GM21390 (cell line): ENCODE data around the gene STX4.
"Not testable (repeated sequence)": the region's sequence is repeated elsewhere in the genome, so short reads cannot be mapped to it uniquely, and the experiment has no call there.

Experiments
- ATAC-seq: cut with Tn5 transposase; IDR thresholded peaks from one replicate; pipeline ENCODE4 v1.9.1; 2021; ENCODE audit not compliant: unreplicated experiment

The STX4 gene

DNA sequence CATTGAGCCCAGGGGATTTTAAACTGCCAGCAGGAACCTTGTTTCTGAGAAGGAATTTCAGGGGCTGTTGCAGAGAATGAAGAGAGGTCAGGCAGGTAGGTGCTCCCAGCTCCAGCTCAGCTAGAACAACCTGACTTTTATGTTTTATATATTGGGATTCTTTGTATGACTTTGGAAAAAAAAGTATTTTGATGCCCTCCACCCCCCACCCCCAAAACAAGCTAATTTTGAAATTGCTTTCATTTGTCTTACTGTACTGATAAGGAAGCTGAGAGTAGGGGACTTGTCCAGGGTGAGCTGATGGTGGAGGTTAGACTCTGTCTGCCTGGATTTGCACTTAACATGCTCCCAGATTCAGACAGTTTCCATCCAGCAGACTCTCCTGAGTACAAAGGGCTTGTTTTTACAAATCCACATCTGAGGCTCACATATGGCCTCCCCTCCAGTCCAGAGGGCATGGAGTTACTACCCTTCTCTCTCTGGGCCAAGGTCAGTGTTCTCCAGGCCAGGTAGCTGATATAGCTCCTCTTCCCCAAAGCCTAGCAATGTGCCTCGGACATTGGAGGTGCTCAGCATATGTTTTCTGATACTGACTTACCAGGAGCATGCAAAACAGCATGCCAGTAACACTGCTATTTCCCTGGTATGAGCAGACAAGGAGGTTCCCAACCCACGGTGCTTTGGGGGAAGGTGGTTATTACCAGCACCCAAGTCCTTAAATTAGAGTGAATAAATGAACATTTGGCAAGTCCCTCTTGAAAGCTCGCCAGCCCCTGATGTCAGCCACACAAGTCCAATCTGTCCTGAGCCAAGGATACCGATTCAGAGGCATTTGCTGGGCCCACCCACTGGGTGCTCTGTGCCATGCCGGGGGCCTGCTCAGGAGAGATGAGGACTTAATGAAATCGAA, 34.3 kb upstream of the STX4 start:
- ATAC-seq, result no peak

DNA sequence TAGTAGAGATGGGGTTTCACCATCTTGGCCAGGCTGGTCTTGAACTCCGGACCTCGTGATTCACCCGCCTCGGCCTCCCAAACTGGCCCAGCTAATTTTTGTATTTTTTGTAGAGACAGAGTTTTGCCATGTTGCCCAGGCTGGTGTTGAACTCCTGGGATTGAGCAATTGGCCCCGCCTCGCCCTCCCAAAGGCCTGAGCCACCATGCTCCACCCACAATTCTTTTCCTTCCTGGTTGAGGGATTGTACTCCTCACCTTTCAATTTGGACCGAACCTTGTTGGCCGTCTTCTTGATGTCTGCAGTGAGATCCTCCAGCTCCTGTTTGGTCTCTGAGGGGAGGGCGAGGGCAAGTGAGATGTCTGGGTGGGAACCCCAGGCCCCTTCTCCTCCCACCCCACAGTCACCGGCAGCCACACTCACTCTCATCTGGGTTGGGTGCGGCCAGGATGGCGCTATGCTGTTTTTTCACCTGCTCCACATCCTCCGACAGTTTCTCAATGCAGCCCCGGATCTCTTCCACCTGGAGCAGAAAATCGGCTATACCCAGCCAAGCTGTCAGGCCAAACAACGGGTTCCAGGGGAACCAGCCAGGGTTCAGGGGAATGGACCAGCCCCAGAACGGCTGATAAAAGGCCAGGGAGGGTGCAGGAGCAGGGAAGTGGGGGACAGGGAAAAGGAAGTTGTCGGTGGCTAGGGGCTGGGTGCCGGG, 32.5 kb upstream of the STX4 start:
- ATAC-seq, result no peak

- ATAC-seq, result no peak
These were observed 31.7 kb upstream of the STX4 start for GRCh38 chr16:31001507-31002249.

GRCh38 chr16:31002250-31002700, 31.1 kb upstream of the STX4 start:
- no peak for ATAC-seq

DNA sequence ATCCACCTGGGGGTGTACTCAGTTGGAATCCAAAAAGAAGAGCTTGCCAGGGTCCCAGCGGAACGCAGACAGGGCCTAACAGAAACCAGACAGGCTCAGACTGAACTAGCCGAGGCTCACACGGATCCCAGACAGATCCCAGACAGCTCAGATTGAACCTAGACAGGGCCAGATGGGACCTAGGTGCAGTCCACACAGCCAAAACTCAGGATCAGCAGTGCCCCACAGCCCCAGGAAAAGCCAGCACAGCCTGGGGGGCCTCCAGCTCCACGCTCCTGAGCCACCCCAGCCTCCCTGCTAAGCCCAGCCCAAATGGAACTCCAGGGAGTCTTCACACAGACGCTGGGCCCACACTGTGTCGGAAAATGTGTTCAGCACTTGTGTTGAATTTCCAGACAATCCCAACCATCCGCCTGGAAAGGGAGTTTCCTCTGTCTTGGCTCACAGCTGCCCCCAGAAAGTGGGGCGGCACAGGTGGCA, 30.5 kb upstream of the STX4 start:
- no peak for ATAC-seq

- no peak for ATAC-seq
These were observed 29.6 kb upstream of the STX4 start for GRCh38 chr16:31003744-31004143.

- ATAC-seq, result no peak
These were observed 28.7 kb upstream of the STX4 start for GRCh38 chr16:31004658-31005057.

- no peak for ATAC-seq
These were observed 27.8 kb upstream of the STX4 start for GRCh38 chr16:31005350-31006085.

DNA sequence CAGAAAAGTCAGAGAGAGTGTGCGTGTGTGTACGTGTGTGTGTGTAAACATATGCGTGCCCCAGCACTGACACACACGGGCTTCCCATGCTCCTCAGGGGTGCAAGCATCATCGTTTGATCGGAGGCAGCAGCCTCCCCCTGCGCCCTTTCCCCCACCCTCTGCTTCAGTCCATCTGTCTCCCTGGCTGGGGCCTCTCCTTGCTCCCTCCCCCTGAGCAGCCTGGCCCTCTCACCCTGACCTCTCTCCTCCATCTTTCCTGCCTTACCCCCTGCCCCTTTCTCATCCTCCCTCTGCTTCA, 27.3 kb upstream of the STX4 start:
- no peak for ATAC-seq

- ATAC-seq, result no peak
These were observed 26.8 kb upstream of the STX4 start for GRCh38 chr16:31006589-31006988.

DNA sequence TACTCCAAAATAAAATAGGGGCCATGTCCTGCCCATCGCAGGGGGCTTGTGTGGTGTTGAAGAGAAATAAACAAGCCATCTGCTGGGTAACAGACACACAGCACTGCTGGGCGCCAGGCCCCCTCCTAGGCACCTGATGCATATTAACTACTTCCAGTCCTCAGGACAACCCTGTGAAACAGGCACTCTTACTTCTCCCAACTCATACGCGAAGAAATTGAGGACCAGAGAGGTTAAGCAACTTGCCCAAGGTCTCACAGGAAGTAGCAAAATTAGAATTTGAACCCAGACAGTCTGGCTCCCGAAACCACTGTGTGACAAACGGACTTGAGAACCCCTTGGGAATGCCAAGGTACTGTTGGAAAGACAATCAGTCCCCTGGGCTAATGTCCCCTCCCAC, 25.7 kb upstream of the STX4 start:
- no peak for ATAC-seq

GRCh38 chr16:31008149-31008548, 25.2 kb upstream of the STX4 start:
- ATAC-seq, result no peak

DNA sequence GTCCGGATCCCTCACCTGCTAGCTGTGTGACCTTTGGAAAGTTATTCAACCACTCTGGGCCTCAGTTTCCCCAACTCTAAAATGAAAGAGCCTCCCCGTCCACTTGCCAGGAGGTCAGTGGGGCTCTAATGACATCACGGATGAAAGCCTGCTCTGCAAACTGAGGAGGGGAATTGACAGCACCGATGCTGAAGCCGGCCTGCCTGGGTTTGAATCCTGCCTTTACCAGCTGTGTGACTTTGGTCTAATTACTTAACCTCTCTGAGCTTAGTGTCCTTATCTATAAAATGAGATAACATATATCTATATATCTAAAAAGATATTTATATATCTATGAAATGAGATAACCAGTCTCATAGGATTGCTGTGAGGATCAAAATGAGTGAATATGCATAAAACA, 24.8 kb upstream of the STX4 start:
- ATAC-seq, result no peak

- ATAC-seq, result no peak
These were observed 24.2 kb upstream of the STX4 start for GRCh38 chr16:31009120-31009519.

GRCh38 chr16:31009894-31010584, 23.3 kb upstream of the STX4 start:
- ATAC-seq, result no peak

DNA sequence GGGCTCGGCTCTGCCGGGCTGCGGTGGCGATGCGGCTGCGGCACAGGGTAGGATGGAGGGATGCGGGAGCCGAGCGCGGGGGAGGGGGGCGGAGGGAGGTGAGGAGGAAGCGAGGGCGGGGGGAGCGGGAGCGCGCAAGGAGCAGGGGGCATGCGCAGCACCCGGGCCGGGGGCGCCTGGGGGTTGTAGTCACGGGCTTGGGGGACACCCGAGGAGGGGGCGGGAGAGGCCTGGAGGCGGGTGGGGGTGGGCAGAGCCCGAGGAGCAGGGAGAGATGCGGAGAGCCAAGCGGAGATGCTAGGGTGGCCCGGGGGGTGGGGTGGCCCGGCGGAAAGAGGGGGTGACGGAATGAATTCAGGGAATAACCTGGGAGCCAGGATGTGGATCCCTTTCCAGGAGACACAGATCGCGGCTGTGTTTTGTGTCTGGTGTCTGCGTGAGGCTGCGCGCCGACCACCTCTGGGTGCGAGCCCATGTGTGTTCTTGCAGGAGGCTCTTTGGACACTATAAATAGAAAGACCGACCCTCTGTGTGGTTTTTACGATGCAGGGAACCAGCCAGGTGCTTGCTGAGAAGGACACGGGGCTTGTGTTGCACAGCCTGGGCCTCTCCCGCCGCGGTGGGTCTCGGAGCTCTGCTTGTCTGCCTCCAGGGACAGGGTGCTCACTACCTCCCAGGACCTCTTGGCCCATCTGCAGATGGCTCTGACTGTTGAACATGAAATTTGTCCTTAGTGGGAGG, 22.6 kb upstream of the STX4 start, which contains the start of gene STX1B:
Gene STX1B (minus strand): TSS at position 54 of the 741 bp plus-strand sequence. CDS start 242 bp downstream, outside the sequence.
- no peak for ATAC-seq

DNA sequence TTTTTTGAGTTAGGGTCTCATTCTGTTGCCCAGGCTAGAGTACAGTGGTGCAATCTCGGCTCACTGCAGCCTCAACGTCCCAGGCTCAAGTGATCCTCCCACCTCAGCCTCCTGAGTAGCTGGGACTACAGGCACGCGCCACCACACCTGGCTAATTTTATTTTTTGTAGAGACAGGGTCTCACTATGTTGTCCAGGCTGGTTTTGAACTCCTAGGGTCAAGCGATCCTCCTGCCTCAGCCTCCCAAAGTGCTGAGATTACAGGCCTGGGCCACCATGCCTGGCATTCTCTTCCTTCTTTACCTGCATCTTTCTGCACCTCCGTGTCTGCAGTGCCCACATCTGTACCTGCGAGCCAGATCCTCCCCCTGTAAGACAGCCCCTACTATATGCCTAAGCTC, 21.5 kb upstream of the STX4 start:
- ATAC-seq, result not testable (repeated sequence)

DNA sequence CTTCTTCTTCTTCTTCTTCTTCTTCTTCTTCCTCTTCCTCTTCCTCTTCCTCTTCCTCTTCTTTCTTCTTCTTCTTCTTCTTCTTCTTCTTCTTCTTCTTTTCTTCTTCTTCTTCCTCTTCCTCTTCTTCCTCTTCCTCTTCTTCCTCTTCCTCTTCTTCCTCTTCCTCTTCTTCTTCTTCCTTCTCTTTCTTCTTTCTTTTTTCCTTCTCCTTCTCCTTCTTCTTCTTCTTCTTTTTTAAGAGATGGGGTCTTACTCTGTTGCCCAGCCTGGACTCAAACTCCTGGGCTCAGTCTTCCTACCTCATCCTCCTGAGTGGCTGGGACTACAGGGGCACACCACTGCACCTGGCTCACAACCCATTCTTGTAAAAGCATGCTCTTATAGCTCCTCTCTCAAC, 20.1 kb upstream of the STX4 start:
- not testable (repeated sequence) for ATAC-seq

DNA sequence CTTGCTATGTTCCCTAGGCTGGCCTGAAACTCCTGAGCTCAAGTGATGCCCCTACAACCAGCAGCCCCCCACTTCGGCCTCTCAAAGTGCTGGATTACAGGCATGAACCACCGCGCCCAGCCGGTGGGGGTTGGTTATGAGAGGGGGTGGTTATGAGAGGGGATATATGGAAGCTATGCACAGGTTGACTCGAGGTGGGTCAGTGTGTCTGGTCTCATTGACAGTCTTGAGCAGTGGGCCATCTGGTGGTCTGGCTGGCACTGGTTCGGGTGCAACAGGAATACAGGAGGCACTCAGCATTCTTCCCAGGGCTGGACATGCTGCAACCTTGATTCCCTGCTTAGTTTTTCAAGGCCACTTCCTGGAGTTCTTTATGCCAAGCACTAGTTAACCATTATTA, 17.3 kb upstream of the STX4 start:
- ATAC-seq, result no peak
